NCI-H128 (cell line): ENCODE results near the gene RPS5.
A peak's percentile ranks its signal among the peaks of the same experiment; 100 is the strongest.

ENCODE experiments used
- DNase-seq: peaks from one replicate; lab custom pipeline; 2025; ENCODE audit not compliant: unreplicated experiment; lab: John Stamatoyannopoulos, UW

Gene RPS5

GRCh38 chr19:58385313-58385890 is 1.7 kb upstream of the RPS5 start:
- DNase-seq: no peak

- no peak for DNase-seq
Measured at GRCh38 chr19:58385891-58386575, 1.0 kb upstream of the RPS5 start.

- DNase-seq: no peak
Measured at GRCh38 chr19:58387338-58388174, 487 bp downstream of the RPS5 start.

GRCh38 chr19:58388175-58388526 is 1.1 kb downstream of the RPS5 start:
- DNase-seq: no peak

GRCh38 chr19:58392945-58393724 is 6.1 kb downstream of the RPS5 start:
- DNase-seq: no peak

GRCh38 chr19:58393725-58394033 is 6.6 kb downstream of the RPS5 start:
- DNase-seq: no peak

- no peak for DNase-seq
Measured at GRCh38 chr19:58394821-58395219, 7.8 kb downstream of the RPS5 start.

- no peak for DNase-seq
Measured at GRCh38 chr19:58395220-58395978, 8.3 kb downstream of the RPS5 start, which contains the start of gene RNF225. Gene RNF225 (plus strand): TSS chr19:58395656. CDS start chr19:58396090, 434 bp downstream.

GRCh38 chr19:58395979-58396627 is 9.0 kb downstream of the RPS5 start:
- DNase-seq: no peak

- DNase-seq: no peak
Measured at GRCh38 chr19:58396691-58397532, 9.8 kb downstream of the RPS5 start.

GRCh38 chr19:58397533-58398037 is 10.5 kb downstream of the RPS5 start:
- no peak for DNase-seq

GRCh38 chr19:58398087-58398486 is 11.0 kb downstream of the RPS5 start:
- DNase-seq: no peak

GRCh38 chr19:58398545-58398944 is 11.5 kb downstream of the RPS5 start:
- no peak for DNase-seq

- DNase-seq: no peak
Measured at GRCh38 chr19:58399903-58400302, 12.8 kb downstream of the RPS5 start.

- DNase-seq: no peak
Measured at GRCh38 chr19:58400316-58400915, 13.3 kb downstream of the RPS5 start.

GRCh38 chr19:58400916-58401839 is 14.1 kb downstream of the RPS5 start:
- DNase-seq: peak; percentile 98

- DNase-seq: no peak
Measured at GRCh38 chr19:58401840-58402421, 14.9 kb downstream of the RPS5 start.
